Smooth muscle cell (in vitro differentiated cells): Measurements from ENCODE around the gene LAMP1. TPM values are rescaled to one million over a fixed set of nuclear protein-coding genes. Genes with fewer than 3 reads are reported as not detected.

Experiments used
- DNase-seq: peaks from one replicate; lab custom pipeline; 2025; ENCODE audit not compliant: unreplicated experiment; lab: John Stamatoyannopoulos, UW
- H2AFZ ChIP-seq: fragments of 200-600 bp; sonication (generic); 2 replicates; pipeline ENCODE4 v1.6.0; 2016; ENCODE audit warnings: antibody characterized with exemption, low read depth, mild to moderate bottlenecking
- H3F3A ChIP-seq: fragments of 200-600 bp; sonication (generic); 2 replicates; pipeline ENCODE4 v1.6.0; 2017; ENCODE audit warnings: antibody characterized with exemption, low read depth
- H3K27ac ChIP-seq: fragments of 200-600 bp; sonication (generic); 2 replicates; pipeline ENCODE4 v1.5.1; 2016; ENCODE audit warnings: low read depth, mild to moderate bottlenecking
- H3K27me3 ChIP-seq: fragments of 200-600 bp; sonication (generic); 2 replicates; pipeline ENCODE4 v1.6.1; 2016; ENCODE audit warnings: low read depth, mild to moderate bottlenecking
- H3K36me3 ChIP-seq: fragments of 200-600 bp; sonication (generic); 2 replicates; pipeline ENCODE4 v1.5.1; 2016; ENCODE audit warnings: low read depth
- H3K4me1 ChIP-seq: fragments of 200-600 bp; sonication (generic); 2 replicates; pipeline ENCODE4 v1.5.1; 2016; ENCODE audit warnings: low read depth
- H3K4me2 ChIP-seq: fragments of 200-600 bp; sonication (generic); 2 replicates; pipeline ENCODE4 v1.6.0; 2016; ENCODE audit warnings: mild to moderate bottlenecking
- H3K4me3 ChIP-seq: fragments of 200-600 bp; sonication (generic); 2 replicates; pipeline ENCODE4 v1.5.1; 2016; ENCODE audit warnings: mild to moderate bottlenecking
- H3K79me2 ChIP-seq: fragments of 200-600 bp; sonication (generic); 2 replicates; pipeline ENCODE4 v1.6.0; 2016; ENCODE audit warnings: low read depth, mild to moderate bottlenecking
- H3K9ac ChIP-seq: fragments of 200-600 bp; sonication (generic); 2 replicates; pipeline ENCODE4 v1.6.0; 2016; ENCODE audit warnings: low read depth
- H3K9me3 ChIP-seq: fragments of 200-600 bp; sonication (generic); replicated peaks from 2 replicates; pipeline ENCODE4 v1.5.1; 2016; ENCODE audit warnings: low read depth
- H4K20me1 ChIP-seq: fragments of 200-600 bp; sonication (generic); 2 replicates; pipeline ENCODE4 v1.6.0; 2016; ENCODE audit warnings: low read depth
- CTCF ChIP-seq: fragments of 200-600 bp; sonication (generic); IDR thresholded peaks from 2 replicates; pipeline ENCODE4 v1.5.1; 2017; ENCODE audit warnings: borderline replicate concordance, mild to moderate bottlenecking, antibody characterized with exemption; ENCODE audit not compliant: insufficient read depth, poor library complexity, severe bottlenecking
- WGBS: methylation state at CpG from one replicate; pipeline ENCODE4 v1.1.7; 2016; ENCODE audit warnings: low lambda C conversion rate; 5-methylcytosine and 5-hydroxymethylcytosine counted together
- polyA plus RNA-seq: library from polyadenylated mRNA; unstranded; fragments of >200 nt; fragmentation: Nextera tagmentation; extraction: Ambion mirVana; gene quantifications from 2 replicates; pipeline ENCODE4 v1.2.1, GENCODE V29; 2016
- total RNA-seq: library from RNA; depleted of rRNA; stranded (reverse); fragments of >200 nt; gene quantifications from 2 replicates; pipeline ENCODE4 v1.2.3, GENCODE V29; 2014

LAMP1 gene
- total and polyA plus RNA-seq, 2 experiments from 2014 or later, result 111 to 146 TPM

- Histone ChIP-seq H4K20me1 (peaks cover 65% of the 10 kb centered on the region), H3K4me2 (no peak overlapping the region), H3K4me3 (no peak overlapping the region), H3K79me2 (no peaks in the 10 kb centered on the region), H3K27me3 (no peaks in the 10 kb centered on the region), H3K9me3 (no peaks in the 10 kb centered on the region), H3F3A (no peaks in the 10 kb centered on the region), H2AFZ (no peak overlapping the region), H3K9ac (no peak overlapping the region), H3K36me3 (peaks cover 10% of the 10 kb centered on the region), H3K27ac (no peak overlapping the region), H3K4me1 (no peaks in the 10 kb centered on the region)
- 96% methylated on average over 12 of the region's 12 CpGs for WGBS
- TF ChIP-seq CTCF, result no peak
- DNase-seq, result no peak
Measured at GRCh38 chr13:113317031-113317430, 20.0 kb downstream of the LAMP1 start.

DNA sequence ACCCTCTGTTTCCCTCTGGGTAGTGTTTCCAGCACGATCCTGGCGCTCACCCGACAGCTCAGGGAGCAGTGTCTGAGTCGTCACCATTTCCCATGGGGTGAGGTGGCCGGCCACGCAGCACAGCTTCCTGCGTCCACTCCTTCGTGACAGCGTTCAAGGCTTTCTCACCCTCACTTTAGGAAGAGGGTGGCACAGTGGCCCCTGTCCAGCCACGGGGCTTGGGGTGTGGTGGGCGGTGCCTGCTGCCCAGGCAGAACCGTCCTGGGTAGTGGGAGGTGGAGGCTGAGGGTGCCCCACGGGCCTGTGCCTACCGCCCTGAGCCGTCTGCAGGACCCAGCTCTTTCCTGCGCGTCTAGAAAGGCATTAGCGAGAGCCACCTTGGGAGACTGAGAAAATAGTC, 21.9 kb downstream of the LAMP1 start:
- no peak overlapping the region for H3K4me3 ChIP-seq
- whole genome bisulfite sequencing, result 94% methylated on average over 17 of the region's 18 CpGs
- H3F3A ChIP-seq, result no peaks in the 10 kb centered on the region
- H3K4me1 ChIP-seq, result no peaks in the 10 kb centered on the region
- DNase-seq, result no peak
- no peak overlapping the region for H2AFZ ChIP-seq
- peaks cover 47% of the 10 kb centered on the region for H4K20me1 ChIP-seq
- peaks cover 10% of the 10 kb centered on the region for H3K36me3 ChIP-seq
- no peak overlapping the region for H3K4me2 ChIP-seq
- no peaks in the 10 kb centered on the region for H3K27me3 ChIP-seq
- TF ChIP-seq CTCF, result no peak
- no peaks in the 10 kb centered on the region for H3K9me3 ChIP-seq
- H3K79me2 ChIP-seq, result no peaks in the 10 kb centered on the region
- no peak overlapping the region for H3K9ac ChIP-seq
- no peak overlapping the region for H3K27ac ChIP-seq

GRCh38 chr13:113319371-113319770, 22.3 kb downstream of the LAMP1 start:
- Histone ChIP-seq H3K36me3 (peaks cover 10% of the 10 kb centered on the region), H3K79me2 (no peaks in the 10 kb centered on the region), H3K9me3 (no peaks in the 10 kb centered on the region), H3K4me1 (no peaks in the 10 kb centered on the region), H3K27ac (no peak overlapping the region), H3F3A (no peaks in the 10 kb centered on the region), H2AFZ (no peak overlapping the region), H3K4me3 (no peak overlapping the region), H3K27me3 (no peaks in the 10 kb centered on the region), H3K9ac (no peak overlapping the region), H4K20me1 (peaks cover 44% of the 10 kb centered on the region), H3K4me2 (no peak overlapping the region)
- DNase-seq, result no peak
- 100% methylated on average over 13 of the region's 14 CpGs for WGBS
- TF ChIP-seq CTCF, result no peak

DNA sequence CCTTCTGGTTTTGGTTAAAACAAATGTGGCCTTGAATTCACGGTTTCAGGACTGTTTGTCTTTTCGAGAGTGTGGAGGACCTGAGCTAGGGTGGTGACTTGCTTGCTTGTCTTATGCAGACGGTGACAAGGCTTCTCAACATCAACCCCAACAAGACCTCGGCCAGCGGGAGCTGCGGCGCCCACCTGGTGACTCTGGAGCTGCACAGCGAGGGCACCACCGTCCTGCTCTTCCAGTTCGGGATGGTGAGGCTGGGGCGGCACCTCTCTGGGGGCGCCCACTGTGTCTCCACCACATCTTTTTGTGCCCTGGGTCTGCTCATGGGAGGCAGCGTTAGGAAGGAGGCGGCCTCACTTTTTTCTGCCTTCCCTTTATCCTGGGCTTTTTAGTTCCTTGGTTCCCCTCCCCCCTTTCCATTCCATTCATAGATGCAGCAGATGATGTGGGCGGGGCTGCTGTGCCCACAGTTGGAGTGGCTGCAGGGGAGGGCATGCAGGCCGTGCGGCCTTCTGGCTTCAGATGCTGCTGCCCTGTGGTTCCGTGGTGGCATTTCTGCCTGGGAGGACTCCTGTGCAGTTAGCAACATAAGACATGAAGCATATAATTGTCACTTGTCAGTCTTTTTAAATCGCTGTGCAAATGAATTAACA, 23.3 kb downstream of the LAMP1 start:
- Histone ChIP-seq H3F3A (no peaks in the 10 kb centered on the region), H3K36me3 (peaks cover 10% of the 10 kb centered on the region), H3K4me3 (no peak overlapping the region), H3K79me2 (no peaks in the 10 kb centered on the region), H2AFZ (no peak overlapping the region), H3K4me2 (no peak overlapping the region), H3K9ac (no peak overlapping the region), H3K27ac (no peak overlapping the region), H4K20me1 (peaks cover 37% of the 10 kb centered on the region), H3K9me3 (no peaks in the 10 kb centered on the region), H3K27me3 (no peaks in the 10 kb centered on the region), H3K4me1 (no peaks in the 10 kb centered on the region)
- DNase-seq, result no peak
- whole genome bisulfite sequencing, result 96% methylated on average over 19 of the region's 19 CpGs
- TF ChIP-seq CTCF, result no peak
